B cell (primary cell): ENCODE measurements around the gene CADM1.

ENCODE experiments used
- EZH2 ChIP-seq: IDR thresholded peaks from 2 replicates; pipeline ENCODE4 v1.6.1; 2012; ENCODE audit warnings: borderline replicate concordance, low read depth, mild to moderate bottlenecking, moderate library complexity, low read length; ENCODE audit not compliant: insufficient read depth, poor library complexity, severe bottlenecking
- TF ChIP-seq, protein P1 (sequence below): fragments of 200-600 bp; IDR thresholded peaks from one replicate; pipeline ENCODE4 v1.8.0; 2022; ENCODE audit warnings: antibody characterized with exemption, mild to moderate bottlenecking

DNA sequence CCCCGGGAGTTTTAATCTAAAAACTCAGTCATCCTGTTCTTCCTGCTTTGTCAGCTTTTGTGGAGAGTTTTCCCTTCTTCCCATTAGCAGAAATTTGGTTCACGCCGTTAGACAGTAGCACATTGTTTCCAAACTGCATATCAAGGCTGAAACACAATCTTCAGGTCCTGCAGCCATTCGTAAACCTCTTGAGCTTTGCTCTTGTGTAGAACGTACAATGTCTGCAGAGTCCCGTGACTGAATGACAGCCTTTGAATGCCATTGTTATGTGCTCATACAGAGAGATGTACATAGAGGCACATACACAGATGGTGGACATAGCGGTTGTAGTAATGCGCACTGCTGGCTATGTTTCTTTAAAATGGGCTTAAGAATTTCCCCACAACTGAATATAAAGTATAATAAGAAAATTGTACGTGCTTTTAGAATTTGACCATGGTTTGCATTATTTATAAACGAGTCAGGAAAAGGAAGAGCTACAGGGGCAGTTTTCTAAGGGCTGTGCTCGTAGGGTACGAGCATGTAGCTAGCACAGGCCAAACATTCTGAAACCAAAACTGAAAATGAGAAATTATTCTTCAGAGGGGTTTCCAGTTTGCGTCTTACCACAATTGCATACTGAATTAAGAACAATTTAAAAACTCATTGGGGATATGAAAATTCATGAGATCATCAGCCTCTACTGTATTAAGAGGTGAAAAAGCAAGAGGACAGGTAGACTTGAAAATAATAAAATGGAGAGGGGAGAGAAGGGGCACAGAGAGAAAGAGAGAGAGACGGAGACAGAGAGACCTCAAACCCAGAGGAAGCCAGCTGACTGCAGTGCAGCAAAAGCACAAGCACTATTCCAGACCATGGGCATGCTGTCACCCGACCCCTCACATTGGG lies 310.1 kb downstream of the CADM1 start:
- TF ChIP-seq, protein P1, sequence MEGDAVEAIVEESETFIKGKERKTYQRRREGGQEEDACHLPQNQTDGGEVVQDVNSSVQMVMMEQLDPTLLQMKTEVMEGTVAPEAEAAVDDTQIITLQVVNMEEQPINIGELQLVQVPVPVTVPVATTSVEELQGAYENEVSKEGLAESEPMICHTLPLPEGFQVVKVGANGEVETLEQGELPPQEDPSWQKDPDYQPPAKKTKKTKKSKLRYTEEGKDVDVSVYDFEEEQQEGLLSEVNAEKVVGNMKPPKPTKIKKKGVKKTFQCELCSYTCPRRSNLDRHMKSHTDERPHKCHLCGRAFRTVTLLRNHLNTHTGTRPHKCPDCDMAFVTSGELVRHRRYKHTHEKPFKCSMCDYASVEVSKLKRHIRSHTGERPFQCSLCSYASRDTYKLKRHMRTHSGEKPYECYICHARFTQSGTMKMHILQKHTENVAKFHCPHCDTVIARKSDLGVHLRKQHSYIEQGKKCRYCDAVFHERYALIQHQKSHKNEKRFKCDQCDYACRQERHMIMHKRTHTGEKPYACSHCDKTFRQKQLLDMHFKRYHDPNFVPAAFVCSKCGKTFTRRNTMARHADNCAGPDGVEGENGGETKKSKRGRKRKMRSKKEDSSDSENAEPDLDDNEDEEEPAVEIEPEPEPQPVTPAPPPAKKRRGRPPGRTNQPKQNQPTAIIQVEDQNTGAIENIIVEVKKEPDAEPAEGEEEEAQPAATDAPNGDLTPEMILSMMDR, result no peak
- TF ChIP-seq EZH2, result no peak
